GM12892 (cell line): ENCODE measurements around the gene SLBP.

Source experiments
- POLR2A ChIP-seq: IDR thresholded peaks from 2 replicates; pipeline ENCODE4 v1.6.1; 2011; ENCODE audit warnings: low read depth, low read length, control low read depth
- POLR2AphosphoS5 ChIP-seq: IDR thresholded peaks from 2 replicates; pipeline ENCODE4 v1.6.1; 2011; ENCODE audit warnings: low read depth, low read length, control low read depth
- TAF1 ChIP-seq: IDR thresholded peaks from 2 replicates; pipeline ENCODE4 v1.6.1; 2011; ENCODE audit warnings: low read depth, mild to moderate bottlenecking, control low read depth, low read length, borderline replicate concordance

- TF ChIP-seq POLR2A: peak; percentile 29; the same call in 1 of the 2 replicates
- TF ChIP-seq TAF1: no peak
- no peak for TF ChIP-seq POLR2AphosphoS5
Measured at GRCh38 chr4:1721003-1721665, 9.0 kb upstream of the SLBP start, which contains the start of the genes TACC3 and TMEM129.
